DMS79 (cell line): ENCODE data around the gene IDI1.
"Not testable (repeated sequence)": the region's sequence is repeated elsewhere in the genome, so short reads cannot be mapped to it uniquely, and the experiment has no call there.

ENCODE experiments used
- DNase-seq: peaks from one replicate; lab custom pipeline; 2025; lab: John Stamatoyannopoulos, UW

The IDI1 gene

GRCh38 chr10:1034758-1035157 lies 14.2 kb downstream of the IDI1 start:
- no peak for DNase-seq

DNA sequence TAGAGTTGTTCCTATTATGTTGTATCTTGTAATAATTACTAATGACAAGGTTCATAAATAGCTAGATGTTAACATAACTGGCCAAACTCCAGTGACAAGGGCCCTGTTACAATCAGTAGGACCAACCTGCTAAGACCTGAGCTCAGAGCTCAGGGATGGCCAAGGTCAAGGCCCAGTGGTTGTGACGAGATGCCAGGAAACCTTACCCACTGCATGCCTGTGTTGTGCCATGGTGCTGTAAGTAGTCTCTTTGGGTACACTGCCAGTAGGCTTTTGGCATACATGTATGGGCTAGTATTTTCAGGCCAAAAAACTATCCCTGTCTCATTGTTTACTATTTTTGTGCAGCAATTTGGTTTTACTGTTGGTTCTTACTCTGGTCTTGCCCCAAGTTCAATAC lies 15.3 kb downstream of the IDI1 start:
- no peak for DNase-seq

DNA sequence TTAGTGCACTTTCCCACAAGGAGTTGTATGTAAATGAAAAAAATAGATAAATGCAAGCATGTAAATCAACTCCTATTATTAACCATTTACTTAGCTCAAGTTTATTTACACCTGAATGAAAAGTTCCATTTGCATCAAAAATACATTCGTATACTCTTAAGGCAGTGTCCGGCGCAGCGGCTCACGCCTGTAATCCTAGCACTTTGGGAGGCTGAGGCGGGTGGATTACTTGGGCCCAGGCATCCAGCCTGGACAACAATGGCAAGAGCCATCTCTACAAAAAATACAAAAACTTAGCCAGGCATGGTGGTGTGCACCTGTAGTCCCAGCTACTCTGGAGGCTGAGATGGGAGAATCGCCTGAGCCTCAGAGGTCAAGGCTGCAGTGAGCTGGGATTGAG lies 19.1 kb downstream of the IDI1 start:
- DNase-seq: no peak

DNA sequence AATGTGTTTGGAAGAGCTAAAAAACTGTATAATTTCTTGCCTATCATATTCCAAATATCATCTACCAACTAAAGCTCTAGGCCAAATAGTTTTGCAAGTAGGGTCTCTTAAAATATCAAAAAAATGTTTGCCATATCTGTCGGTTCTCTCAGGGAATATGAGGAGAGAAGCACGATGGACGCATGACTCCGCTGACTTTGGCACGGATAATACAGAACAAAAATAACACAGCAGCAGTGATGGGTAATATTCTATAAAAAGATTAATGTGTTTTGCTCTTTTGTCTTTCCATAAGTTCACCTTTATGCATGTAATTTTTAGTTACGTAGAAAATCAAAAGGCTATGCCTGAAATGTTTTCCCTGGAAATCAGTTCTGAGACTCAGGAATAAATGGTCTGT lies 22.3 kb downstream of the IDI1 start:
- DNase-seq: no peak

- no peak for DNase-seq
Observed at GRCh38 chr10:1025683-1026082, 23.2 kb downstream of the IDI1 start, which contains the start of gene IDI2. TSS of gene IDI2 (minus strand) at chr10:1025859. CDS start at chr10:1024723, 1,136 bp downstream.

DNA sequence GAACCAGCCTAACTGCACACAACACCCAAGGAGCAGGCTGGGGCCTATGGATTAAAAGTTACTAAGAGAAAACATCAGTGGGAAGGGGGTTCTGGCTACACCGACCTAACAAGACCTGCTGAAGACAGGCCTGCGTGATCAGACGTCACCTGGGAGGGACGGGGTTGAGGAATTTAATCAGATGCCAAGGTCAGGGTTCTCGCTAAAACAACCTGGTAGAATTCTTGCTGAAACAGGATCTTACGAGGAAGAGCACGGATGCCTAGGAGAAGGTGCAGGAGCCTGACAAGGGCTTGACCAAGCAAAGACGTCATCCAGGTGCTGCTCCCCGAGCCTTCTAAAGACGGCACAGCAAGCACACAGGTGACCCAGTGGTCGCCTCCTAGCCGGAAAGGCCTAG lies 24.8 kb downstream of the IDI1 start:
- no peak for DNase-seq

GRCh38 chr10:1022413-1022812 lies 26.5 kb downstream of the IDI1 start:
- no peak for DNase-seq

- DNase-seq: no peak
Observed at GRCh38 chr10:1020958-1021357, 28.0 kb downstream of the IDI1 start.

GRCh38 chr10:1020460-1020859 lies 28.5 kb downstream of the IDI1 start:
- DNase-seq: no peak

- no peak for DNase-seq
Observed at GRCh38 chr10:1019362-1019761, 29.6 kb downstream of the IDI1 start.

DNA sequence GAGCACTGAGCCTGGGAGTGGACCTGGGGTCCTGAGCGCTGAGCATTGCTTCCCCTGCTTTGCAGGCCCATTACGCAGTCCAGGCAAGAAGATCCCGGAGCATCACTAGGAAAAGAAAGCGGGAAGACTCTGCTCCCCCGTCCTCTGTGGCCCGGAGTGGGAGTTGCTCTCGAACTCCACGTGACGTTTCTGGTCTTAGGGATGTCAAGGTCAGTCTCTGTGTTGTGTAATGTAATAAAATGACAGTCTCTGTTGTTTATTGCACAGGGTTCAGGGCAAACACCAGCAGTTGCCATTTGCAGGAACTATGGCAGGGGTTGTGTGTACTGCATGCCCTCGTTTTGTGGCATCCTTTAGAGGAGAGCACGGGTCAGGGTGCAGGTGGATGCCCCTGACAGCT lies 33.2 kb downstream of the IDI1 start:
- no peak for DNase-seq

GRCh38 chr10:1011696-1012095 lies 37.2 kb downstream of the IDI1 start:
- no peak for DNase-seq

DNA sequence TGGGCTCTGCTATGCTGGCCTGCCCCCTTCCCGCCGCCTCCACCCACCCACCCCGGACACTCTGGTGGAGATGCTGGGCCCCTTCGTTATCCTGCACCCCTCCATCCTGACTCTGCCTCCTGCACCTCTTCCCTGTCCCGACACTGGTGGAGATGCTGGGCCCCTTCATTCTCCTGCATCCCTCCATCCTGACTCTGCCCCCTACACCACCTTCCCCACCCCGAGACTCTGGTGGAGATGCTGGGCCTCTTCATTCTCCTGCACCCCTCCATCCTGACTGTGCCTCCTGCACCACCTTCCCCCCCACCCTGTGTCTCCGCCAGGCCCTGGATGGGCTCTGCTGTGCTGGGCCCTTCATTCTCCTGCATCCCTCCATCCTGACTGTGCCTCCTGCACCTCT lies 38.2 kb downstream of the IDI1 start:
- DNase-seq: no peak

DNA sequence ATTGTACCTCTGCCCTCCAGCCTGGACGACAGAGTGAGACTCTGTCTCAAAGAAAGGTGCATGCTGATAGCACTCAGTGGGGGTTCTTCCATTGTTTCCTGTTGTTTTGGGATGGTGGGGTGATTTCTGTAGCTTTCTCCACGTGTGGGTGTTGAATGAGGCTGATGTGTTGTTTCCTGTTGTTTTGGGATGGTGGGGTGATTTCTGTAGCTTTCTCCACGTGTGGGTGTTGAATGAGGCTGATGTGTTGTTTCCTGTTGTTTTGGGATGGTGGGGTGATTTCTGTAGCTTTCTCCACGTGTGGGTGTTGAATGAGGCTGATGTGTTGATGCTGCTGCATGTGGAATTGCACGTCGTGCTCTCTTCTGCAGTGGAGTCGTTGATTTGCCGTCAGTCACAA lies 39.0 kb downstream of the IDI1 start:
- not testable (repeated sequence) for DNase-seq

- no peak for DNase-seq
Observed at GRCh38 chr10:1009071-1009494, 39.8 kb downstream of the IDI1 start.

DNA sequence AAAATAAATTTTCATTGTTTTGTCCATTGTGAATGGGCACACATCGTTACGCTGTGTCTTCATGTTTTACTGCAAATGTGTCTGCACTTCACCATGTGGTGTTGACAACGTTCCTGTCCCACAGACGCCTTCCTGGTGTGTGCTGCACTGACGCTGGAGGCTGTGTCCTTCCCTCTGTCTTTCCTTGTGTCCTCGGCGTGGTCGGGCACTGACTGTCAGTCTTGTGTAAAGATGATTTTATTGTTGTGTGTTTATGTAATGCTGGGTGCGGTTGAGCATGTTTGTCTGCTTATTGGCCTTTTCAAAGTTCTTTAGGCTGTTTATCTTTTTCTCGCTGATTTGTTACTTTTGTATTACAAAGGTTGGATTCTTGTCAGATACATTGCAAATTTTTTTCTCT lies 41.3 kb downstream of the IDI1 start:
- DNase-seq: no peak

GRCh38 chr10:1006573-1006972 lies 42.3 kb downstream of the IDI1 start:
- no peak for DNase-seq

DNA sequence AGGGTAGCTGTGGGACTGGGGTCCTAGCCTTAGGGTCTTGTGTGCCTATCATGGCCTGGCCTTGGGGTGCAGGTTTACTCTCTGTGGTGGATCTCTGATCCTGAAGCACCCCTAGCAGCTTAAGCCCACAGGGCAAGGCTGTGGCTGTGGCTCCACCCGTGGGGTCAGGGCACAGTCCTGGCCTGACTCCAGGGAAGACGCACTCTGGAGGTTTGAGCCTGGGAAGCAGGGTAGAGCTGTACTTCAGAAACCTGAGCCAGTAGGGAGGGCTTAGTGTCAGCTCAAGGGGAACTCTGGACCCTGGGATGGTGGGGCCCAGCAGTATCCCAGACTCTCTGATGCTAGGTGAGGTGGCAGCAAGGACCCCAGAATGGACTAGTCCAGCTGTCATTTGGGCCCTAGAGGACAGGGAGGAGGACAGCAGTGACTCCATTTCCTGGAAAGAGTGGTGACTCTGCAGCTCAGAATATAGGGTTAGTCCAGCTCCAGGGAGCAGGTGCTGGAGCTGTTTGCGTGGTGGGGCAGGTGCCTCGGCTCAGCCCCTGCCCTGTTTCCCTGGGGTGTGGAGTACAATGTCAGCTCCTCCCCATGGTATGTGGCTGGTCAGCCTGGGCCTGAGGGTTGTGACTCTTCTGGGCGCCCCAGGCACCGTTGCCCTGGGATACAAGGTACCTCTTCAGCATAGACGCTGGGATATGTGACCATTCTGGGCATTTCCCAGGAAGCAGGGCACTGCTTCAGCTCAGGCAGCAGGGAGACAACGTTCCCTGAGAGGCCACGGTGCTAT lies 44.8 kb downstream of the IDI1 start:
- no peak for DNase-seq

GRCh38 chr10:1002425-1003006 lies 46.4 kb downstream of the IDI1 start:
- DNase-seq: no peak

DNA sequence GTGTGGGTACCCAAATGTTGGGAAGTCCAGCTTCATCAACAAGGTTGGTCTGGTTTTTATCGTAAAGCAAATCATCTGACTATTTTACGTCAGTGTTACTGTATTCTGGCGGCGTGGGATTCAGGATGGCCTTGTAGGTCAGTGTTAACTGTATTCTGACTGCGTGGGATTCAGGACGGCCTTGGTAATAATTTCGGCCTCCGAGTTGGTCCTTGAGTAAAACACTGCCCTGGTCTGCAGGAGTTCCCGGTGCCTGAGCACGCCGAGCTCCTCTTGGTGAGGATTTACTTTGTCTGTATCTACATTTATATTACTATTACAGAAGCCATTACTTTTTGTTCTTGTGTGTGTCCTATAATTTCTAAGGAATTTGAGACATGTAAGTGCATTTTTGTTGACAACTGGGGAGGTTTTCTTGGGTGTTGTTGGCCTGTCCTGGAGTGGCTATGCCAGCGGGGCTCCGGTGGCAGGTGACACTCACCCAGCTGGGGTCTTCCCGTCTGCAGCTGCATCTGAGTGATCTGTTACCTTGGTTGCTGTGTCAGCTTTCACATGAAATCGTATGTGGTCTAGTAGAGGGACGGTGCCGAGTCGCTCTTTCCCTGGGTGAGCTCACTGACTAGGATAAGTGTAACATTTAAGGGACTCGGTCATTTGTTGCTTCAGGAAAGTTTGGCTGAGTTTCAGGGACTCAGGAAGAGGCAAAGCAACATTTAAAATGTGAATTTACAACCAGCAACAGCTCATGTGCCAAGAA lies 51.5 kb downstream of the IDI1 start:
- DNase-seq: no peak

GRCh38 chr10:996031-996430 lies 52.9 kb downstream of the IDI1 start:
- DNase-seq: no peak

DNA sequence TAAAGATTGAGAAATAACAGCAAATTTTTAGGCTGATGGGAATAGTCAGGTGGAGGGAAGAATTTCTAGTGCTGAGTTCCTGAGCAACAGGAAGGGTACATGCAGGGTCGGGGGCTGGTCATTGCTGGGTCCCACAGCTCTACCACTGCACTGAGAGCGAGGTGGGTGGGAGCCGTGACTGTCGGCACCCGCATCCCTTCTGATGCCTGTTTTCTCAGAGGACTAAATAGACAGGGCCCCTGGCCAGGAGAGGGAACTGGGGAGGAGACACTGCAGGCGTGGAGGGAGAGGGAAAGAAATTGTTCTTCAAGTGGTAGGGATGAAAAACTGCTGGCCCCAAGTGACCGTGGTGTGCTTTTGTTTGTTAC lies 53.4 kb downstream of the IDI1 start:
- DNase-seq: no peak
